ENCODE data around the gene ATG16L2.

ATG16L2 gene, protein sequence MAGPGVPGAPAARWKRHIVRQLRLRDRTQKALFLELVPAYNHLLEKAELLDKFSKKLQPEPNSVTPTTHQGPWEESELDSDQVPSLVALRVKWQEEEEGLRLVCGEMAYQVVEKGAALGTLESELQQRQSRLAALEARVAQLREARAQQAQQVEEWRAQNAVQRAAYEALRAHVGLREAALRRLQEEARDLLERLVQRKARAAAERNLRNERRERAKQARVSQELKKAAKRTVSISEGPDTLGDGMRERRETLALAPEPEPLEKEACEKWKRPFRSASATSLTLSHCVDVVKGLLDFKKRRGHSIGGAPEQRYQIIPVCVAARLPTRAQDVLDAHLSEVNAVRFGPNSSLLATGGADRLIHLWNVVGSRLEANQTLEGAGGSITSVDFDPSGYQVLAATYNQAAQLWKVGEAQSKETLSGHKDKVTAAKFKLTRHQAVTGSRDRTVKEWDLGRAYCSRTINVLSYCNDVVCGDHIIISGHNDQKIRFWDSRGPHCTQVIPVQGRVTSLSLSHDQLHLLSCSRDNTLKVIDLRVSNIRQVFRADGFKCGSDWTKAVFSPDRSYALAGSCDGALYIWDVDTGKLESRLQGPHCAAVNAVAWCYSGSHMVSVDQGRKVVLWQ

DNA sequence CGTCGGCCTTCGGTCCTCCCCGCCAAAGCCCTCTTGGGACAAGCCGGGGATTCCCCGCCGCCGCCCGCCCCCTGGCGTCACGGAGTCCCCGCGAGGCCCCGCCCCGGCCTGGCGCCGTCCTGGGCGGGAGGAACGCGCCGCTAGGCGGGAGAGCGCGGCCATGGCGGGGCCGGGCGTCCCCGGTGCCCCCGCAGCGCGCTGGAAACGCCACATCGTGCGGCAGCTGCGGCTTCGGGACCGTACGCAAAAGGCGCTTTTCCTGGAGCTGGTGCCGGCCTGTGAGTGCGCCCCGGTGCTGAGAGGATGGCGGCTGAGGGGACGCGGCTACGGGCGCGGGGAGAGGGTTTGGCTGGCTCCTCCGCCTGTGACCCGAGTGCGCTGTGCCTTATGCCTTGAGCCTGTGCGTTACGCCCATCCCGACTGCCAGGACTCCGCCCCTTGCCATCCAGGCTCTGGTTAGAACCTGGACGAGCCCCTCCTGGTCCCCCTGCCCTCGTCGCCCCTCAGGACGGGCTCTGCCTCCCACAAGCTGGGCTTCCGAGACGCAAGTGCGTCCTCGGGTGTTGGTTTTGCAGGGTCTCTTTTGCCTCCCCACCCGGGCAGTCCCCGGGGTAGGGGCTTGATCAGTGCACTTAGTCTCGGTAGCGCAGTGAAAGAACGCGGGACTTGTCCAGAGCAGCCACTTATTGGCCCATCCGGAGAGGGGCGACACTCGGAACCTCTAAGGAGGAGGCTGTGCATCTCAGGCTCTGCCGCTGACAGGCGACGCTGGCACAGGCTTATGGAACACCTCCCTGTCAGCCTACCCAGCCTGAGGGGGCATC is at the start of gene ATG16L2:
Gene ATG16L2 (plus strand): TSS at position 126 of the 824 bp plus-strand sequence. CDS start 35 bp downstream, at position 161.
- DNase-seq, result peak; percentile 59

DNA sequence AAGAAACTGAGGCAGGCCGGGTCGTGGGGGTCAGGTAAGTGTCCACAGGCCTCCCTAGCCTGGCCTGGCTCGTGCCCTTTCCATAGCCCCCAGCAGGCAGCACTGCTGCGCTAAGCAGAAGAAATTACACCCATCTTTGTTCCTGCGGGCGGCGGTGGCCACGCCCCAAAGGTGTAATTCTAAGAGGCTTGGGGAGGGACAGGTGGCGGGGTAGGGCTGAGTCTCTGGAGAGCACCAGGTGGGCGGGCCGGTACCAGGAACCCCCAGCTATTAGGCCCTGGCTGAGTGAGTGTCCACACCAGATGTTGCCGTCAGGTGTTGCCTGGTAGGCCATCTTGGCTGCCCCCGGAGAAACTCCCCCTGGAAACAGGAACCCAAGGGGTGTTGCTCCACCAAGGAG is 49.7 kb upstream of the ATG16L2 start:
- DNase-seq, result no peak

DNA sequence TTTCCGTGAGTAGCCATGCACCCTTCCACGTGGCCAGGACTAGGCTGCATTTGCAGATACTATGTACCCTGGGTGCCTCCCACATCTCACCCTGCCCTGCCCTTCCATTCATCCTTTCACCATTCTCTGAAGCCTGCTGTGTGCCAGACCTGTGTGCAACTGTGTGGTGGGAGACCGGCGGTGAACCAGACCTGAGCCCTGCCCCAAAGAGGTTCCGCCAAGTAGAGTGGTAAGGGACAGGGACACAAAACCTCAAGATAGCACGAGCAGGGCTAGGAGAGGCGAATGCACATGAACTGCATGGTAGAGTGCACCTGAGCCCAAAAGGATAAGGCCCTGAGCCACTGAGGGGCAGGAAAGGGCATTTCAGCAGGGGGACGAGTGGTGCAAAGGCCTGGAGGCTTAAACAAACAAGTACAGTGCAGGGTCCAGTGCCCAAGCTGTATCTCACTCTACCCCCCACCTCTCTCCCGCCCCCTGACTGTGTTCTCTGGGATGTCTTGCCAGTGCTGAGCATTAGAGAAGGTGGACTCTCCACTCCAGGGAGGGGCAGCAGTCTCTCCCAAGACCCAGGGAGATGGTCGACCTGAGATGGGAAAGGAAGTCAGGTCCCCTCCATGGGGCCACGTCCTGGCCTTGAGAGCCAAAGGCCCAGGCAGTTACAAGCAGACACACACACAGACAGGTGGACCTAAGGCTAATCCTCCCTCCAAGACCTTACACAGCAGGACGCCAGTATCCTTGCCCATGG is 47.9 kb upstream of the ATG16L2 start:
- no peak for DNase-seq

DNA sequence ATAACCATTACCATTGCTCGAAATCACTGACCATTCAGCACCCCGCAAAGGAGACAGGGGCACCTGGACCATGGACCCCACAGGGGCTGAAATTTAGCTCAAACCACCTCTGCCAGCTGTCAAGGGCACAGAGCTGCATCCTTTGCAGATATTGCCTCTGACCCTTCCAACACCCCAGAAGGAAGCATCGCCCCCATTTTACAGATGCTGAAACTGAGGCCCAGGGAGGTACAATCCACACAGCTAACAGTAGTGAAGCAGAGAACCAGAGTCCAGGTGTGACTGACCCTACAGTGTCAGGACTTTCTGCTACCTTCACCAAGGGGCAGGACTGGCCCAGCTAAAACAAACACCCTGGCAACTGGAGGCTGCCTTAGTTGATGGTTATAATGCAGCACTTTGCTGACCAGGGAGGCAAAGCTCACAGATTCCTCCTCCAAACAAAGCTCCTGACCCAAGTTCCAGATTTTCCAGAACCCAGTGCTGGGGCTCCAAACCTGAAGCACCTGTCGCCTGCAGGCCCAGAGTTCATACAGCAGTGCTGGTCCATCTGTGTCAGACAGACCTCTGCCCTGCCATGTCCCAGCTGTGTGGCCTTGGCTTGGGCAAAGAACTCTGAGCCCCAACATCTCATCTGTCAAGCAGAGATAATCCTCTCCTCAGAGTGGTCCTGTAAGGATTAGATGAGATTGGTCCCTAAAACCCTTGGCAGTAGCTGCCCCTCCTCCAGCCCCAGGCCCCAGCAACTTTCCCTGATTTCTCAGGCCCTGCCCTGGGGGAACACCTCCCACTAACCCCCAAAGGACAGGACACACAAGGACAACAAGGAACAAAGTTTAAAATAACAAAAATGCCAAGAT is 46.8 kb upstream of the ATG16L2 start:
- no peak for DNase-seq

DNA sequence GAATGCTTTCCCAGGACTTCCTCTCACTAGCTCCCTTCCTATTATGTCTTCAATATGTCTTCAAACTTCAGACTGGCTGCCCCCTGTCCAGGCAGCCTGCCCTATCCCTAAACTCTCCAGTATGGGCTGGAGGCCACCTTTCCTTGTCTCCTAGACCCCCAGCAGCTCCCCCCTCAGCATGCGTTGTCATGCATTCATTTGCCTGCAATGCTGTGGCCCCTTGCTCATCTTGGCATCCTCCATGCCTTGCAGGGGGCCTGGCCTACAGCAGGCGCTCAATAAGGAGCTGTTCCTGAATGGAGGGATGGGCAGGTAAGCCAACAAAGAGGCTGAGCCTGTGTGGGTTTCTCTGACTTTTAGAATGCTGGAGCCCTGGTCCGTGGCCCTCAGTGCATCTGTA is 45.6 kb upstream of the ATG16L2 start:
- DNase-seq, result no peak

DNA sequence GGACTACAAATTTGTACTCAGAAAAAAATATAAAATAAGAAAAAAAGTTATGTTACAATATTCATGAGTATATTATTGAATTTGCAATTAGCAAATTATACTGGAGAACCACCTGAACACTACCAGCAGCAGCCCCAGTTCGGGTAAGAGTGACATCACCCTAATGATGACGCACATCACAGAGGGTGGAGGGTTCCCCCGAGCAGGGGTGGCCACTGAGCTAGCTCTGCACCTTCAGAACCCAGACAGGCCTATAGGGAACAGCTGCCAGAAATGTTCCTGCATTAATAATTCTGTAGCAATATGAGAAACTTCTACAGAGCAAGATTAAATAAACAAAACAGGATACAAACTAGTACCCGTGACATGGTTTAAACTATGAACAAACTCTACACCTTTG is 44.5 kb upstream of the ATG16L2 start:
- DNase-seq, result no peak

DNA sequence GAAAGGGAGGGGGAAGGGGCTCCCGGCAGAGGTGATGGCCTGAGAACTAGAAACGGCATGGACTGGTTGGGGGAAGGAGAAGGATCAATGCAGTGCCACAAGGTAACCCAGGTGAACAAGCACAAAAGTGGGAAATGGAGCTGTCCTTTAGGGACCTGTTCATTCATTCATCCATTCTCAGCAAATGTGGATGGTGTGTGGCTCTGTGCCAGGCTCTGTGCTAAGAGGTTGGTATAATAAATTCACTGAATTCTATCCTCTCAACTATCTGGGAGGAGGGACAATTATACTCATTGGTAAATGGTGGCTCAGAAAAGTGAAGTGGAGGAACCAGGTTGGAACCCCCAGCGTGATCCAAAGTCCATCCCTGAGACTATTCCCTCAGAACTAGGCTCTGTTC is 43.4 kb upstream of the ATG16L2 start:
- DNase-seq, result no peak

DNA sequence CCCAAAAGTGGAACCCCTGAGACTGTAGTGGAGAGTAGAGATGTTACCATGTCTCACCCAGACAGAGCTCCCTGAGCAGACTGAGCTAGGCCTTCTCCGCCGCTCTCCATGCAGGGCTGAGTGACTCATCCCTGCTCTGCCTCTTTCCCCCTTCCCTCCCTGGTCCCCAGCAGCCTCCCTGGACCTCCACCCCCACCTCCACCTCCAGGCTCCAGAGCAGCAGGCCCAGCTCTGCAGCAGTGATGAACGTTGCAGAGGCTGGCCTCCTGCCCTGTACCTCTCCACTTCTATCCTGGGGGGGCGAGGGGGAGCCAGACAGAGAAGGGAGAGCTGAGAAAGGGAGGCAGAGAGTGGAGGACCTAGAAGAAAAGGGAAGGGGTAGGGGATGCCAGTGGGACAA is 42.7 kb upstream of the ATG16L2 start:
- DNase-seq, result peak; percentile 54

DNA sequence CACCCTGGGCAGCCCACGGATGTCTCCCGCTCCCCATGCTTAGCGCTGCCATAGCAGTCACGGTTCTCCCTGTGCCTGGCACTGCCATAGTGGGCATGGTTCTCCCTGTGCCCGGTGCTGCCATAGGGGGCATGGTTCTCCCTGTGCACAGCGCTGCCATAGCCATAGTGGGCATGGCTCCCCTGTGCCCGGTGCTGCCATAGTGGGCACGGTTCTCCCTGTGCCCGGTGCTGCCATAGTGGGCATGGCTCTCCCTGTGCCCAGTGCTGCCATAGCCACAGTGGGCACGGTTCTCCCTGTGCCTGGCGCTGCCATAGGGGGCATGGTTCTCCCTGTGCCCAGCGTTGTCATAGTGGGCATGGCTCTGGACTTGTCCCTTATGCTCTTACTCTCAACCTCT is 42.2 kb upstream of the ATG16L2 start:
- no peak for DNase-seq

DNA sequence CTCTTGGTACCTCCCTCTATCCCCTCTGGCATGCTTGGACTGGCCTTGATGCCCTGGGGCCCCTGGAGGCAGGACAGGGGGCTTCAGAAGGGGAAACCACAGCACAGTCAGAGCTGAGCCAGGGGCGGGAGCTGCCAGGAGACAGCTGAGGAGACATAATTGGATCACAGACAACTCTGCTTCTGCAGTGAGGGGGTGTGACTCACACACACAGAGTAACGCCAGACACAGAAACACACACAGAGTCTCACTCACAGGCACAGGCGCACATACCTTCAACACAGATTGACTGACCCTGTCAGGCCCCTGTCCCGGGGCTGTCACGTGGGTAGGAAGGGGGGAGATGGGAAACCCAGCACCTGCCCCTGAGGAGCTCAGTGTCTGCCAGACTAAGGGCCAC is 40.9 kb upstream of the ATG16L2 start:
- DNase-seq, result peak; percentile 78

DNA sequence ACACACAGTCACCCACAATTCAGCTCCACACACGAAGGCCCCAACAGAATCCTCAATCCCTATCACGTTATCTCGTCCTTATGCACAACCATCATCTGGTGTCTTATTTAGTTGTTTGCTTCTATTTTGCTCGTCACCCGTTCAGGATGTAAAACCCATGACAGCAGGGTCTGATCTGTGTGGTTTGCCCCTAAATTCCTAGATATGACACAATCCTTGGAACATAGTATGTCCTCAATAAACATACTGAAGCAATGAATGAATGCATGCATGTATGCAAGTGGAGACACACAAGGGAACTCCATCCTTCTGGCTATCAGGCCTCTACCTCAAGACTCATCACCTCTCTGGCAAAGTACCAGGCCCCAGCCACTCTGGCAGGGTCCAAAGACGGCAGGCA is 40.5 kb upstream of the ATG16L2 start:
- no peak for DNase-seq

DNA sequence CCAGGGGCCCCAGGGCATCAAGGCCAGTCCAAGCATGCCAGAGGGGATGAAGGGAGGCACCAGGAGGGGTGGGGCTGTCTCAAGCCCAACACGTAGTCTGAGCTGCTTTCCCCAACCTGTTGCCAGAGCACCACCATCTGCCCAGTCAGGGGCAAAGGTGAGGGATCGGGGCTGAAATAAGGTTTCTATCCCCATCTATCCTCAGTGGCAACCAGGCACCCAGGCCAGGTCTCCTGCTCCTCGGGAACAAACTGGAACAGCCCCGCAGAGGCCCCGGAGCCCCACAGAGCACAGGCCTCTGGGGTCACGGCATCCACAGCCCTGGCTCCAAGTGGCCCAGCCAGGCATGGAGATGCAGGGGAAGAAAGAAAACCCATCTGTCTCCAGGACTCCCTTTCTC is 39.7 kb upstream of the ATG16L2 start:
- DNase-seq, result no peak

DNA sequence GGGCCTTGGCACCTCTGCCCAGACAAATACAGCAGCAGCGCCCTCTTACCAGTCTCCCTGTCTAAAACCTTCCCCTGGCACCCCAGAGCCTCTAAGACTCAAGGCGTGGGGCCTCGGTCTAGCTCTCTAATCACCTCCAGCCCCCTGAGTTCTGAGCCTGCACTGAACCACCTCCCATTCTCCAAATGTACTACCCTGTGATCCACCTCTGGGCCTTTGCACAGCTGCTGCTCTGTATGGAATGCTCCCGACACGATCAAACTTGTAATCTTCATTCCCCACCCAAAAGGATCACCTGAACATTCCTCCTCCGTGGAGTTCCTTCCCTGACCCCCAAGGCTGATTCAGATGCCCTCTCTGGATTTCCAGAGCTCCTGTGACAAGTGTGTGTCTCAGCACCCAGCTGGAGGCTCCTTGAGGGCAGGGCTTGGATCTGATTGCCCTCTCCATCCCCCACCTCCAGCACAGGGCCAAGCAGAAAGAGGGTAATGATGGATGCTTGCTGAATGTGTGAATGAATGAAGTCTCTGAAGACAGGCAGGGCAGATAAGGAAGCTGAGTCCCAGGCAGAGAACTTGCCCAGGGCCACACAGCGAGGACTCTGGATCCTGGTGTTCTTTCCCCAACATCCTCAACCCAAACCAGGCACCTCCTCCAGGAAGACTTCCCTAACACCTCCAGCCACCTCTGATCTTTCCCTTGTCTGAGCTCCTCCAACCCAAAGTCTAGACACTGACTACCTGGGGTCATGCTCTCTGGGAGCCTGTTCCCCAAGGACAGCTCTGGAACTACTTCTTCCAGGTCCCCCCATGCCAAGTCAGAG is 38.7 kb upstream of the ATG16L2 start:
- DNase-seq, result no peak

DNA sequence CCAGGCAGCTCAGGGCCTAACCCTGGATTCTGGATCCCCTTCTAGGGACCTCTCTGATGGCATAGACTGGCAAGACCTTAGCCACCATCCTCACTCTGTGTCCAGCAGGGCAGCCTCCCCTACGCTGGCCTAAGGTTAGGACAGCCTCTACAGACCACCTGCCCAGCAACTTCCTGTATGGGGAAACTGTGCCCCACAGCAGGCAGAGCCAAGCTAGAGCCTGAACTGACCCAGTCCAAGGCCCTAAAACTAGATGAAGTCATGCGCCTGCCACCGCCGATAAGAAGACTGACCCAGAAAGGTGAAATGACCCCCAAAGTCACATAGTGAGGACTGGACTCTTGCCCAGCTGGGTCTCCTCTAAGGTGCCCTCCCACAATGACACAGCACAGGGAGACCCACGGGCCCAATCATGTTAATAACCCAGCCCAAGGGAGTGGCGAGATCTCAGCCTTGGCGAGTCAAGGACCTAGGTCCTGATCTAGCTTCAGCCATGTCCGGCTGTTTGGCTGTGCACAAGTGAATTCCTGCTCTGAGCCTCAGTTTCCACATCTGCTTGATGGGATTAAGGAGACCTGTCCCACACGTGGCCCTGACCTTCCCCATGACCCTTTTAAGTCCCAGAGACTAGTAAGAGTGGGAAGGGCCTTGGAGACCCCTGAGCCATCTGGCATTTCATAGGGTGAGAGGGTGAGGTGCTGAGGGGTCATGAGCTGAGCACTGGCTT is 37.9 kb upstream of the ATG16L2 start:
- no peak for DNase-seq

DNA sequence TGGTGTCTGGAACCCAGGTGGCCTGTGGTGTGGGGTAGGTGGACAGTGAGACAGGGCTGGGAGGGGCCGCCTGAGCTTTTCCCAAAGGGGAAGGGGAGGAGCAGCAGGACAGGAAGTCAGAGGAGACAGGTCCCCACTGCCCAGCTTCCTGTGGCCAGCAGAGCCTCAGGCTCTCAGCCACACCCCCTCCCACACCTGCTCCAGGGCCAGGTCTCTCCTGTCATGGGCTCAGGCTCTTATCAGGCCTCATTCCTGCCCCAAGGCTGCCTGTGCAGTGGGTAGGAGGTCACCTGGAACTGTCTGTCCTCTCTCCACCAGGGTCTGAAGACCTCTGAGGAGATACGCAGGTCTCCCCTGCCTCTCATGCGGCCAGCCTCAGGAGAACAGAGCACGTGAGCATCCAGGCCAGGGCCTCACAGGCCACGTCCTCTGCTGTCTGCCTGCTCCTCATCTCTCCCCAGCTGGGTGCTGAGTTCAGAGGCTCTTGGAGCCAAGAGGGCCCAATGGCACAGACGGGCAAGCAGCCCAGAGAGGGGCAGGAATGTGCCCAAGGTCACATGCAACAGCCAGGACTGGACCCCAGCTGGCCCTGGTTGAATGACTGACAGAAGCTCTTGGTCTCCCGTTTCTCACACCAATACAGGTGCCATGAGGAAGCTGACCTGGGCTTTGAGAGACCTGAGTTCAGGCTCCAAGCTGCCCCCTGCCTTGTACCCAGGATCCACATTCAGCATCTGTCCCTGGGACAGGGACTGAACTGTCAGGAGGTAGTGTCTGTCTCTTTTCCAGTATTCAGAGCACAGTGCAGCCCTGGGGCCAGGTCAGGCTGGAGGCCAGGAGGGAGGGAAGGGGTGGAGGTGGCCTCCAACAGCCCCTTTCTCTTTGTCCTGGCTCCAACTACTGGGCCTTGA is 37.1 kb upstream of the ATG16L2 start:
- no peak for DNase-seq

DNA sequence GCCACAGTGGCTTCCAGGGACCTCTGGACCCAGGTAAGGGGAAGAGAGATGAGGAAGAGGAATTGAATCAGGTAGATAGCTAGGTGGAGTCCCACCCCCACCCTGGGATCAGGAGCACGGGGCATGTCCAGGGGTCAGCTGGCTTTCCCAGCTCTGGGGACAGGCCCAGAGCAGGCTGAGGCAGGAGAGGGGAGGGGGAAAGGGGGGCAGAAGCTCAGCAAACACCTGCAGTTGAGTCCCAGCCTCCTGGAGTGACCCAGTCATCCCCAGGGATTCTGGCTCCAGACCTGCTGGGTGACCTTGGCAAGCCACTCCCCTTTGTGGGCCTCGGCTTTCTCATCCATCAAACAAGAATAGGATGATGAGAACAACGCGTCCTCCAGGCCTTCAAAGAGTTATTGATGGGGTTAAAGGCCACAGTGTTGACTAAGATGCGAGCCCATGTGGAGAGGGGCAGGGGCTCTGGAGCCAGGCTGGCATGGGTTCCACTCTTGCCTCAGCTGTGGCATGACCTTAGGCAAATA is 36.4 kb upstream of the ATG16L2 start:
- no peak for DNase-seq

DNA sequence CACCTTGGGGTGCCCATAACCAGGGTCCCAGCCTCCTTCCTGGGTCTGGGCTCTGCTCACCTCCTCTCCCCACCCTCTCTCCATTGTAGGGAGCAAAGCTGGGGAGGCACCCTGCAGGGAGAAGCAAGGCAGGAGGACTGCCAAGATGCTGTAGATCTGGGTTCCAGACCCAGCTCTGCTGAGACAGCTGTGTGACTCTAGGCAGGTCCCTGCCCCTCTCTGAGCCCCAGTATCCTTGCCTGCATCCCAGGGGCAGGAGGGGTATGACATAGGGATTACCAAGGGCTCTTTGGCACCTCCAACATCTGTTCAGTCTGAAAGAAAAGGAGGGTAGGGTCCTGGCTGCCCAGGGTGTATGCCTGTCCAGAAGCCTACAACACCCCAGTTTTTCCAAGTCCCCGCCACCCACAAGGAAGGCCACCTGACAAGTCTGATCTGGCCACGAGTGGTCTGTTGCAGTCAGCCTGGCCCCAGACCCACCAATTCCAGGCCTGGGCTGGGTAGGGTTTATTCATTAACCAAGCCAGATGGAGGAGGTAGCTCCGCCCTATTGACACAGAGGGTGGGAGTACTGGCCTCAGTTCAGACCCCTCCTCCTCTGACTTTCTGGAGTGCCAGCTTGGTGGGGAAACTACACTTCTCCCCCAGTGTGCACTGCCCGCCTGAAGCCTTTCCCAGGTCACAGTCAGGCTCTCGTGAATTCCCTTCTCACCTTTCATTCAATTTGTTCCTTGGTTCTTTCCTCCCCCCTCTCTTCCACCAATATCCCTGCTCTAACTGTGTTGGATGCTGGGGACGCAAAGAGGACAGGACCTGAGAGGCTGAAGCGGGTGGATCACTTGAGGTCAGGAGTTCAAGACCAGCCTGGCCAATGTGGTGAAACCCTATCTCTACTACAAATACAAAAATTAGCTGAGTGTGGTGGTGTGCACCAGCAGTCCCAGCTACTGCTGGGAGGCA is 35.4 kb upstream of the ATG16L2 start:
- DNase-seq, result no peak
